ENCODE data around the gene COX4I2. TPM values are rescaled to one million over a fixed set of nuclear protein-coding genes. Genes with fewer than 3 reads are reported as not detected.

Gene COX4I2
- total and polyA plus RNA-seq, 2 donors (not counting 3 experiments of a cell fraction or from before 2014, with no cell fraction given) = not detected

- dilution Hi-C loops (cut with MboI; ENCODE audit: extremely low pct_ligation_motif_present, low sequenced_read_pairs) (no loop called here), intact Hi-C loops (cut with micrococcal nuclease) (no loop called here)
- Histone ChIP-seq H3K79me2 (ENCODE audit: control insufficient read depth, insufficient read depth, low read length) (no peaks in the 10 kb centered on the region), H3K4me1 (ENCODE audit: control insufficient read depth, extremely low read depth, insufficient read depth, low read length) (no peaks in the 10 kb centered on the region), H3K4me3 (replicated peaks in 1 of 3; ENCODE audit: insufficient read depth in 1 of 3, low read depth in 1 of 3, low read length in 3 of 3) (no peak overlapping the region), H3K9ac (replicated peaks; ENCODE audit: extremely low read depth, insufficient read depth, low read length) (no peak overlapping the region), H4K20me1 (replicated peaks; ENCODE audit: control insufficient read depth, extremely low read depth, insufficient read depth, low read length) (no peaks in the 10 kb centered on the region), H3K27ac (ENCODE audit: insufficient read depth, low read depth, low read length) (no peak overlapping the region), H3K36me3 (ENCODE audit: control insufficient read depth in 2 of 2, extremely low read depth in 1 of 2, insufficient read depth in 2 of 2, low read length in 2 of 2) (no peaks in the 10 kb centered on the region), H3K27me3 (ENCODE audit: control insufficient read depth in 2 of 2, insufficient read depth in 2 of 2, low read length in 2 of 2) (peaks cover 5 to 10% of the 10 kb centered on the region in 2 experiments), H2AFZ (ENCODE audit: low read depth, low read length) (no peak overlapping the region), H3K9me3 (replicated peaks; ENCODE audit: control insufficient read depth, insufficient read depth, low read length) (no peaks in the 10 kb centered on the region), H3K9me1 (replicated peaks; ENCODE audit: control insufficient read depth, extremely low read depth, insufficient read depth, low read length) (no peaks in the 10 kb centered on the region), H3K4me2 (ENCODE audit: insufficient read depth, low read length) (no peak overlapping the region)
- ChIA-PET CTCF (interaction anchor here (1.9 to 4.3 kb wide), 3 partner anchors 22 to 84 kb away, joined by 5 to 38 read pairs (median 17); no protein-coding TSS in a partner anchor), POLR2A (no interaction called here)
- no TSS peak for BruUV-seq (replicated peaks)
- DNase-seq (ENCODE audit: low read depth, low spot score) = no peak
- TF ChIP-seq MYC (IDR thresholded peaks at IDR 0.05; ENCODE audit: low read depth, low read length) (no peak), JUN (IDR thresholded peaks at IDR 0.05; ENCODE audit: borderline replicate concordance, insufficient read depth, insufficient read length, low read depth) (no peak), CTCF (IDR thresholded peaks at IDR 0.05; ENCODE audit: extremely low read depth in 1 of 2, insufficient read depth in 1 of 2, low read depth in 1 of 2, low read length in 2 of 2) (no peak), POLR2A (IDR thresholded peaks at IDR 0.05; ENCODE audit: low read depth, low read length) (no peak)
- FAIRE-seq = no peak
Measured at GRCh38 chr20:31640259-31640658, 2.5 kb downstream of the COX4I2 start.

GRCh38 chr20:31641391-31641790 lies 3.7 kb downstream of the COX4I2 start:
- intact Hi-C loops (cut with micrococcal nuclease) (no loop called here), dilution Hi-C loops (cut with MboI; ENCODE audit: extremely low pct_ligation_motif_present, low sequenced_read_pairs) (no loop called here)
- H3K4me1 ChIP-seq (ENCODE audit: control insufficient read depth, extremely low read depth, insufficient read depth, low read length) = no peaks in the 10 kb centered on the region
- H3K4me3 ChIP-seq (replicated peaks in 1 of 3; ENCODE audit: insufficient read depth in 1 of 3, low read depth in 1 of 3, low read length in 3 of 3) = no peak overlapping the region
- H3K27me3 ChIP-seq (ENCODE audit: control insufficient read depth in 2 of 2, insufficient read depth in 2 of 2, low read length in 2 of 2) = peaks cover 5 to 10% of the 10 kb centered on the region in 2 experiments
- H4K20me1 ChIP-seq (replicated peaks; ENCODE audit: control insufficient read depth, extremely low read depth, insufficient read depth, low read length) = no peaks in the 10 kb centered on the region
- no peak for TF ChIP-seq CTCF (IDR thresholded peaks at IDR 0.05; ENCODE audit: extremely low read depth in 1 of 2, insufficient read depth in 1 of 2, low read depth in 1 of 2, low read length in 2 of 2)
- no peak for TF ChIP-seq MAX (IDR thresholded peaks at IDR 0.05; ENCODE audit: insufficient read depth, insufficient read length)
- TF ChIP-seq FOS (IDR thresholded peaks at IDR 0.05; ENCODE audit: borderline replicate concordance, insufficient read depth, low read length) = no peak
- no peak for TF ChIP-seq GATA2 (IDR thresholded peaks at IDR 0.05; ENCODE audit: insufficient read depth, insufficient read length, low read depth, low read length)
- no peak for TF ChIP-seq JUN (IDR thresholded peaks at IDR 0.05; ENCODE audit: borderline replicate concordance, insufficient read depth, insufficient read length, low read depth)
- CTCF ChIA-PET = interaction anchor here (1.9 to 4.3 kb wide), 4 partner anchors 9 to 82 kb away, joined by 5 to 38 read pairs (median 14); no protein-coding TSS in a partner anchor
- no peaks in the 10 kb centered on the region for H3K79me2 ChIP-seq (ENCODE audit: control insufficient read depth, insufficient read depth, low read length)
- H3K9me3 ChIP-seq (replicated peaks; ENCODE audit: control insufficient read depth, insufficient read depth, low read length) = no peaks in the 10 kb centered on the region
- FAIRE-seq = no peak
- no peak overlapping the region for H3K4me2 ChIP-seq (ENCODE audit: insufficient read depth, low read length)
- POLR2A ChIA-PET = interaction anchor here (0.6 kb wide), 1 partner anchor 186 kb away, joined by 3 read pairs; no protein-coding TSS in a partner anchor
- no peaks in the 10 kb centered on the region for H3K9me1 ChIP-seq (replicated peaks; ENCODE audit: control insufficient read depth, extremely low read depth, insufficient read depth, low read length)
- H2AFZ ChIP-seq (ENCODE audit: low read depth, low read length) = no peak overlapping the region
- H3K27ac ChIP-seq (ENCODE audit: insufficient read depth, low read depth, low read length) = no peak overlapping the region
- no peaks in the 10 kb centered on the region for H3K36me3 ChIP-seq (ENCODE audit: control insufficient read depth in 2 of 2, extremely low read depth in 1 of 2, insufficient read depth in 2 of 2, low read length in 2 of 2)
- BruUV-seq (replicated peaks) = no TSS peak
- DNase-seq (ENCODE audit: low read depth, low spot score) = no peak
- H3K9ac ChIP-seq (replicated peaks; ENCODE audit: extremely low read depth, insufficient read depth, low read length) = no peak overlapping the region
